Measurements from ENCODE around the gene RALBP1.
"Not testable (repeated sequence)": the region's sequence is repeated elsewhere in the genome, so short reads cannot be mapped to it uniquely, and the experiment has no call there.

Gene RALBP1

GRCh38 chr18:9474983-9475642, at the start of gene RALBP1:
TSS of gene RALBP1 (plus strand) at chr18:9475513. CDS start at chr18:9513046, 37,533 bp downstream.
- TF ChIP-seq, protein P1, sequence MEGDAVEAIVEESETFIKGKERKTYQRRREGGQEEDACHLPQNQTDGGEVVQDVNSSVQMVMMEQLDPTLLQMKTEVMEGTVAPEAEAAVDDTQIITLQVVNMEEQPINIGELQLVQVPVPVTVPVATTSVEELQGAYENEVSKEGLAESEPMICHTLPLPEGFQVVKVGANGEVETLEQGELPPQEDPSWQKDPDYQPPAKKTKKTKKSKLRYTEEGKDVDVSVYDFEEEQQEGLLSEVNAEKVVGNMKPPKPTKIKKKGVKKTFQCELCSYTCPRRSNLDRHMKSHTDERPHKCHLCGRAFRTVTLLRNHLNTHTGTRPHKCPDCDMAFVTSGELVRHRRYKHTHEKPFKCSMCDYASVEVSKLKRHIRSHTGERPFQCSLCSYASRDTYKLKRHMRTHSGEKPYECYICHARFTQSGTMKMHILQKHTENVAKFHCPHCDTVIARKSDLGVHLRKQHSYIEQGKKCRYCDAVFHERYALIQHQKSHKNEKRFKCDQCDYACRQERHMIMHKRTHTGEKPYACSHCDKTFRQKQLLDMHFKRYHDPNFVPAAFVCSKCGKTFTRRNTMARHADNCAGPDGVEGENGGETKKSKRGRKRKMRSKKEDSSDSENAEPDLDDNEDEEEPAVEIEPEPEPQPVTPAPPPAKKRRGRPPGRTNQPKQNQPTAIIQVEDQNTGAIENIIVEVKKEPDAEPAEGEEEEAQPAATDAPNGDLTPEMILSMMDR (IDR thresholded peaks at IDR 0.05; ENCODE audit: low read depth, low read length, missing control alignments): no peak
- DNase-seq (ENCODE audit: low read depth): peak; percentile 99
- H3K4me3 ChIP-seq (ENCODE audit: low read depth, low read length): peak within 1 kb of the TSS; percentile 88
- in situ Hi-C loops (cut with HindIII; ENCODE audit: low sequenced_read_pairs): loop anchor here (5.0 kb wide), 1 partner anchor 83 kb away; no protein-coding TSS in a partner anchor

GRCh38 chr18:9426753-9427152, 48.6 kb upstream of the RALBP1 start:
- no peak for DNase-seq (ENCODE audit: low read depth)
- in situ Hi-C loops (cut with HindIII; ENCODE audit: low sequenced_read_pairs): no loop called here
- no peak overlapping the region for H3K4me3 ChIP-seq (ENCODE audit: low read depth, low read length)
- TF ChIP-seq, protein P1 (IDR thresholded peaks at IDR 0.05; ENCODE audit: low read depth, low read length, missing control alignments): no peak

DNA sequence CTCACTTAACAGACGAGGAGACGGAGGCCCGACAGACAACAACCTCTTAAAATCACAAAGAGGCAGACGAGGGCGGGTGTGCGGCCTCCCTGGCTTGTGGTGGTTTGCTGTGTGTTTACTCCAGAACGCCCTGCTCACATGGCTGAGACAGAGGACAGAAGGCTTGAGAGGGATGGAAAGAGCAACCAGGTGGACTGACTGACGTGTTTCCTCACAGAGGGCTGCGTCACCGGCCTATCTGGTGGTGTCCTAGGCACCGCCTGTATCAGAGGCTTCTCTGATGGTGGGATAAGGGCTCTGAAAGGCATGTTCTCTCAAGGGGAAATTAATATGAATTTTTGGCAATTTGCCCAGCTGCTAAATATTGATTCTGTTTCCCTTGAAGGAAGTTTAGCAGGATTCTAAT, 47.0 kb upstream of the RALBP1 start:
- in situ Hi-C loops (cut with HindIII; ENCODE audit: low sequenced_read_pairs): no loop called here
- no peak for DNase-seq (ENCODE audit: low read depth)
- TF ChIP-seq, protein P1 (IDR thresholded peaks at IDR 0.05; ENCODE audit: low read depth, low read length, missing control alignments): no peak

GRCh38 chr18:9428862-9429661, 46.3 kb upstream of the RALBP1 start:
- in situ Hi-C loops (cut with HindIII; ENCODE audit: low sequenced_read_pairs): no loop called here
- TF ChIP-seq, protein P1 (IDR thresholded peaks at IDR 0.05; ENCODE audit: low read depth, low read length, missing control alignments): no peak
- DNase-seq (ENCODE audit: low read depth): no peak
- no peak overlapping the region for H3K4me3 ChIP-seq (ENCODE audit: low read depth, low read length)

More for the DNA sequence above, 47.0 kb upstream of the RALBP1 start:
- H3K4me3 ChIP-seq (ENCODE audit: low read depth, low read length): no peak overlapping the region

DNA sequence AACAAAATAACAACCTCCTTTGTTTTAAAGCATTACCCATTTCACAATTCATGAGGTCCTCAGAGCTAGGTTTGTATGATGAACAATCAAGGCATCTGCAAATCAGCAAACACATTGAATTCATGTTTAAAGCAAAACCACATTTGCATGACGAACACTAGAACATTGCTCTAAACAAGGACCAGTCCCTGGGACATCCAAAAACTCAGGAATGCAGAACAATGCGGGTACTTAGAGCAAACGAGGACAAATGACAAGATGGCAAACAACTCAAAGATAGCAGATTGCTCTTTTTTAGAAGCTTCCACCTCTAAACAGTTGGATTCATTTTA, 45.7 kb upstream of the RALBP1 start:
- H3K4me3 ChIP-seq (ENCODE audit: low read depth, low read length): no peak overlapping the region
- in situ Hi-C loops (cut with HindIII; ENCODE audit: low sequenced_read_pairs): no loop called here
- DNase-seq (ENCODE audit: low read depth): no peak
- TF ChIP-seq, protein P1 (IDR thresholded peaks at IDR 0.05; ENCODE audit: low read depth, low read length, missing control alignments): no peak

DNA sequence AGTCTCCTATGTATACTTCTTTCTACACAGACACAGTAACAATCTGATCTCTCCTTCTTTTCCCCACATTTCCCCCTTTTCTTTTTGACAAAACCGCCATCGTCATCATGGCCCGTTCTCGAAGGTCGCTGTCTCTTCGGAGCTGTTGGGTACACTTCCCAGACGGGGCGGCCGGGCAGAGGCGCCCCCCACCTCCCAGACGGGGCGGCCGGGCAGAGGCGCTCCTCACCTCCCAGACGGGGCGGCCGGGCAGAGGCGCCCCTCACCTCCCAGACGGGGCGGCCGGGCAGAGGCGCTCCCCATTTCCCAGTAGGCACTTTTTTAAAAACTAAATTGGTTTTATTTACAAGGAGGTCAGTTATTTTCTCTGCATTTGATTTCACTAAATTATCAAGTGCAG, 45.0 kb upstream of the RALBP1 start:
- H3K4me3 ChIP-seq (ENCODE audit: low read depth, low read length); DNase-seq (ENCODE audit: low read depth); in situ Hi-C loops (cut with HindIII; ENCODE audit: low sequenced_read_pairs): not testable (repeated sequence)

- DNase-seq (ENCODE audit: low read depth): no peak
- TF ChIP-seq, protein P1 (IDR thresholded peaks at IDR 0.05; ENCODE audit: low read depth, low read length, missing control alignments): no peak
- in situ Hi-C loops (cut with HindIII; ENCODE audit: low sequenced_read_pairs): no loop called here
- H3K4me3 ChIP-seq (ENCODE audit: low read depth, low read length): no peak overlapping the region
These were observed 44.0 kb upstream of the RALBP1 start for GRCh38 chr18:9431296-9431695.

DNA sequence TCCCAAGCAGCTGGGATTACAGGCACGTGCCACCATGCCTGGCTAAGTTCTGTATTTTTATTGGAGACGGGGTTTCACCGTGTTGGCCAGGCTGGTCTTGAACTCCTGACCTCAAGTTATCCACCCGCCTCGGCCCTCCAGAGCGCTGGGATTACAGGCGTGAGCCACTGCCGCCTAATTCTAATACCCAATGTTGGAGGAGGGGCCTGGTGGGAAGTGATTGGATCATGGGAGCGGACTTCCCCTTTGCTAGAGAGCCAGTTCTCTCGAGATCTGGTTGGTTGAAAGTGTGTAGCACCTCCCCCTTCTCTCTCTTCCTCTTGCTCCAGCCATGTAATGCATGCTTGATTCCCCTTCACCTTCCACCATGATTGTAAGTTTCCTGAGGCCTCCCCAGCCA, 42.2 kb upstream of the RALBP1 start:
- DNase-seq (ENCODE audit: low read depth); in situ Hi-C loops (cut with HindIII; ENCODE audit: low sequenced_read_pairs); H3K4me3 ChIP-seq (ENCODE audit: low read depth, low read length): not testable (repeated sequence)

All from astrocyte of the cerebellum (primary cell).